OCI-LY1 (cell line): ENCODE results near the gene CLIP3.

Experiments used
- EZH2 ChIP-seq: fragments of 200-600 bp; sonication (generic), shearing (Covaris generic); IDR thresholded peaks from 2 replicates; pipeline ENCODE4 v1.8.0; 2017; ENCODE audit warnings: borderline replicate concordance, mixed run types, mild to moderate bottlenecking, antibody characterized with exemption, low read length, moderate library complexity, mixed read lengths
- TF ChIP-seq, protein P1 (sequence below): fragments of 200-600 bp; sonication (generic), shearing (Covaris generic); IDR thresholded peaks from 2 replicates; pipeline ENCODE4 v1.5.1; 2017; ENCODE audit warnings: mild to moderate bottlenecking, antibody characterized with exemption, low read length, moderate library complexity, mixed read lengths

DNA sequence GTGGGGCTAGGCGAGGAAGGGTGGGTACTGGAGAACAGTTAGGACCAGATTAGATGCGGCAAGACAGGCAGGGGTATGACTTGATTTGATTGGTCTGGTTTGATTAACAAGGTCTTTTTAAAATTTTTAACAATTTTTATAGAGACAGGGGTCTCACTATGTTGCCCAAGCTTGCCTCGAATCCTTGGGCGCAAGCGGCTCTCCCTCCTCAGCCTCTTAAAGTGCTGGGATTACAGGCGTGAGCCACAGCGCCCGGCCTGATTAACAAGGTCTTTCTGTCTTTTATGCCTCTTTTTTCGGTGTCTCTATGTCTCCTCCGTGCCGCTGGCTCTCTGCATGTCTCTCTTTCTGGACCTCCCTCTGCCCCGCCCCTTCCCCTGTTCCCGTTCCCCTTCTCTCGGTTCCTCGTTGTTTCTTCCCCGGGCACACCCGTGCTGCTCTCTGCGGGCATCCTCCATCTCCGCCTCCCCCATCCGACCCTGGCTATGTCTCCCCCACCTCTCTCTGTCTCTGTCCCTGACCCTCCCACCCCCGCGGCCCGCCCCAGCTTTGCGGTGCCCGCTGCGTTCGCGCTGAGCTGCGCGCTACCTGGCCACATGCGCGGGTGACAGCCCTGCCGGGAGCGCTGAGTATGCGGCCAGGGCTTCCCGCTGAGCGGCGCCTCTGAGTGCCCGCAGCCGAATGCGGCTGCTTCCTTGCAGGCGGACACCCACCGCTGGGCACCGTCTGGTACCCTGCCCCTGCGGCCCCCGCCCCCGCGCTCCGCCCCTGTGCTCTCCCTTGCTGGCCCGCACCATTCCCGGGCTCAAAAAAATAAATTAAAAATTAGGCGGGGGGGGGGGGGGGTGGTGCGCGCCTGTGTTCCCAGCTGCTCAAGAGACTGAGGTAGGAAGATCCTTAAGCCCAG lies 45.8 kb downstream of the CLIP3 start:
- TF ChIP-seq, protein P1, sequence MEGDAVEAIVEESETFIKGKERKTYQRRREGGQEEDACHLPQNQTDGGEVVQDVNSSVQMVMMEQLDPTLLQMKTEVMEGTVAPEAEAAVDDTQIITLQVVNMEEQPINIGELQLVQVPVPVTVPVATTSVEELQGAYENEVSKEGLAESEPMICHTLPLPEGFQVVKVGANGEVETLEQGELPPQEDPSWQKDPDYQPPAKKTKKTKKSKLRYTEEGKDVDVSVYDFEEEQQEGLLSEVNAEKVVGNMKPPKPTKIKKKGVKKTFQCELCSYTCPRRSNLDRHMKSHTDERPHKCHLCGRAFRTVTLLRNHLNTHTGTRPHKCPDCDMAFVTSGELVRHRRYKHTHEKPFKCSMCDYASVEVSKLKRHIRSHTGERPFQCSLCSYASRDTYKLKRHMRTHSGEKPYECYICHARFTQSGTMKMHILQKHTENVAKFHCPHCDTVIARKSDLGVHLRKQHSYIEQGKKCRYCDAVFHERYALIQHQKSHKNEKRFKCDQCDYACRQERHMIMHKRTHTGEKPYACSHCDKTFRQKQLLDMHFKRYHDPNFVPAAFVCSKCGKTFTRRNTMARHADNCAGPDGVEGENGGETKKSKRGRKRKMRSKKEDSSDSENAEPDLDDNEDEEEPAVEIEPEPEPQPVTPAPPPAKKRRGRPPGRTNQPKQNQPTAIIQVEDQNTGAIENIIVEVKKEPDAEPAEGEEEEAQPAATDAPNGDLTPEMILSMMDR, result peak; percentile 26
- no peak for TF ChIP-seq EZH2
